Lower lobe of right lung (tissue), 2 donors: ENCODE results near the gene SNW1. TPM values are rescaled to one million over a fixed set of nuclear protein-coding genes. Genes with fewer than 3 reads are reported as not detected.
"Not testable (repeated sequence)": the region's sequence is repeated elsewhere in the genome, so short reads cannot be mapped to it uniquely, and the experiment has no call there.

Experiments used
- ATAC-seq, 2 donors: fragments of 200-7000 bp; cut with Tn5 transposase; one replicate each; pipeline ENCODE4 v1.9.1; 2020 to 2022; ENCODE audit warnings: mild to moderate bottlenecking in 2 of 2, moderate library complexity in 2 of 2
- DNase-seq: peaks from one replicate; pipeline ENCODE4 v3.0.0-alpha.2; 2020
- H3K27ac ChIP-seq: fragments of 200-600 bp; one replicate; pipeline ENCODE4 v1.8.0; 2022
- H3K27me3 ChIP-seq: fragments of 200-600 bp; one replicate; pipeline ENCODE4 v1.8.0; 2022; ENCODE audit warnings: low read depth
- H3K36me3 ChIP-seq: fragments of 200-600 bp; one replicate; pipeline ENCODE4 v1.8.0; 2022; ENCODE audit warnings: mild to moderate bottlenecking
- H3K4me1 ChIP-seq: fragments of 200-600 bp; one replicate; pipeline ENCODE4 v1.8.0; 2022
- H3K4me3 ChIP-seq: fragments of 200-600 bp; one replicate; pipeline ENCODE4 v1.8.0; 2022; ENCODE audit warnings: mild to moderate bottlenecking
- H3K9me3 ChIP-seq: fragments of 200-600 bp; one replicate; pipeline ENCODE4 v1.8.0; 2022
- intact Hi-C: fragments of 100-400 bp; cut with DNase I; formaldehyde crosslinking; loops from one replicate; pipeline ENCODE4 v1.11.0; 2022
- total RNA-seq: library from RNA; stranded (reverse); fragmentation: NEBNext Ultra II Directional; extraction: Animal tissue kit (Norgen Biotek cat#: 25700); gene quantifications from one replicate; pipeline ENCODE4 v1.2.1, GENCODE V29; 2021
- TF ChIP-seq, protein P1 (sequence below): fragments of 200-600 bp; IDR thresholded peaks from one replicate; pipeline ENCODE4 v1.8.0; 2022; ENCODE audit warnings: antibody characterized with exemption, mild to moderate bottlenecking
- donor health status: DM: no; HTN: yes; CAD: no; lungs with severe emphysema.

Gene SNW1
- total RNA-seq, 1 donor from 2014 or later, result 61.7 TPM

DNA sequence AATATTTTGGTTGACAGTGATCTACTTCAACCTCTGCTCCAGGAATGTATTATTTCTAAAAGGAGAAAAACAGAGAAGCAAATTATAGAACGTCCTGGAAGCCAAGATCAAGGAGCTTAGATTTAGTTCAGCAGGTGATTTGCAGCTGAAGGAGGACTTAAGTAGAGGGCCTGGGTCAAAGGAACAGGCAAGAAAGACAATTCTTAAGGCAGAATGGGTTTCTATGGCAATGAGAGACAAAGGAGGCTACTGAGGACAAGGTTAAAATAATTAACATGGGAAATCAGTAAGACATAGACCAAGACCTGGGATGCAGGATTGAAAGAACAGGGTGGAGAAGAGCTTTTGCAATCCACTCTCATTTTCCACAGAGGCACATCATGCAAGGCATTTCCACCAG, 2.4 kb upstream of the SNW1 start:
- Histone ChIP-seq H3K27me3 (no peaks in the 10 kb centered on the region), H3K4me3 (no peak overlapping the region), H3K36me3 (no peaks in the 10 kb centered on the region), H3K27ac (no peak overlapping the region), H3K4me1 (peaks cover 27% of the 10 kb centered on the region), H3K9me3 (no peaks in the 10 kb centered on the region)
- TF ChIP-seq, protein P1, sequence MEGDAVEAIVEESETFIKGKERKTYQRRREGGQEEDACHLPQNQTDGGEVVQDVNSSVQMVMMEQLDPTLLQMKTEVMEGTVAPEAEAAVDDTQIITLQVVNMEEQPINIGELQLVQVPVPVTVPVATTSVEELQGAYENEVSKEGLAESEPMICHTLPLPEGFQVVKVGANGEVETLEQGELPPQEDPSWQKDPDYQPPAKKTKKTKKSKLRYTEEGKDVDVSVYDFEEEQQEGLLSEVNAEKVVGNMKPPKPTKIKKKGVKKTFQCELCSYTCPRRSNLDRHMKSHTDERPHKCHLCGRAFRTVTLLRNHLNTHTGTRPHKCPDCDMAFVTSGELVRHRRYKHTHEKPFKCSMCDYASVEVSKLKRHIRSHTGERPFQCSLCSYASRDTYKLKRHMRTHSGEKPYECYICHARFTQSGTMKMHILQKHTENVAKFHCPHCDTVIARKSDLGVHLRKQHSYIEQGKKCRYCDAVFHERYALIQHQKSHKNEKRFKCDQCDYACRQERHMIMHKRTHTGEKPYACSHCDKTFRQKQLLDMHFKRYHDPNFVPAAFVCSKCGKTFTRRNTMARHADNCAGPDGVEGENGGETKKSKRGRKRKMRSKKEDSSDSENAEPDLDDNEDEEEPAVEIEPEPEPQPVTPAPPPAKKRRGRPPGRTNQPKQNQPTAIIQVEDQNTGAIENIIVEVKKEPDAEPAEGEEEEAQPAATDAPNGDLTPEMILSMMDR, result no peak
- ATAC-seq (no peak), DNase-seq (no peak)
- intact Hi-C loops, result no loop called here

- Histone ChIP-seq H3K36me3 (no peaks in the 10 kb centered on the region), H3K27me3 (no peaks in the 10 kb centered on the region), H3K4me1 (peaks cover 44% of the 10 kb centered on the region), H3K4me3 (peak overlapping the region; percentile 91), H3K27ac (peak overlapping the region; percentile 92), H3K9me3 (no peaks in the 10 kb centered on the region)
- TF ChIP-seq, protein P1, result peak; percentile 16
- DNase-seq (no peak), ATAC-seq (peak; percentile 37 to 53)
- intact Hi-C loops, result no loop called here
Measured at GRCh38 chr14:77761205-77761931, 412 bp upstream of the SNW1 start.

GRCh38 chr14:77752799-77753516, 8.0 kb downstream of the SNW1 start:
- H3K4me3 ChIP-seq, result no peak overlapping the region
- ATAC-seq, result no peak
- intact Hi-C loops, result no loop called here
- no peak for DNase-seq
- peaks cover 24% of the 10 kb centered on the region for H3K4me1 ChIP-seq
- no peaks in the 10 kb centered on the region for H3K27me3 ChIP-seq
- TF ChIP-seq, protein P1, result no peak
- peaks cover 73% of the 10 kb centered on the region for H3K36me3 ChIP-seq
- no peaks in the 10 kb centered on the region for H3K9me3 ChIP-seq
- H3K27ac ChIP-seq, result no peak overlapping the region

DNA sequence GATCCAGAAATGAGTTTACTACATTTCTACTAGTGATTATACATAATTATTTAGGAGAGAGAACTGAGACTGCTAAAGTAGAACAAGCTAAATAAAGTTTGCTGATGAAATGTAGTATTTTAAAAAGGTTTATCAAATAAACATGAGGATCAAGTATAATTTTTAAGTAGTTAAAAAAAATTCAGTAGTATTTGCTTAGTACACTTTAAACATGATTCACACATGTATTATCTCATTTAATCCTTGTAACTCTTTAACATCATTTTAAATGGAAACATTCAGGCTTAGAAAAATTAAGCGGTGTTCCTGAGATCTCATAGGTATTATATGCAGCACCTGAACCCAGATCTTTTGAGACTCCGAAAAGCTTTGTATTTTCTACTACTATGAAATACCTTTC, 8.7 kb downstream of the SNW1 start:
- Histone ChIP-seq H3K4me3 (no peak overlapping the region), H3K4me1 (peaks cover 17% of the 10 kb centered on the region), H3K36me3 (peaks cover 78% of the 10 kb centered on the region), H3K9me3 (no peaks in the 10 kb centered on the region), H3K27me3 (no peaks in the 10 kb centered on the region), H3K27ac (no peak overlapping the region)
- intact Hi-C loops, result no loop called here
- DNase-seq, result no peak
- TF ChIP-seq, protein P1, result no peak
- ATAC-seq, result no peak

DNA sequence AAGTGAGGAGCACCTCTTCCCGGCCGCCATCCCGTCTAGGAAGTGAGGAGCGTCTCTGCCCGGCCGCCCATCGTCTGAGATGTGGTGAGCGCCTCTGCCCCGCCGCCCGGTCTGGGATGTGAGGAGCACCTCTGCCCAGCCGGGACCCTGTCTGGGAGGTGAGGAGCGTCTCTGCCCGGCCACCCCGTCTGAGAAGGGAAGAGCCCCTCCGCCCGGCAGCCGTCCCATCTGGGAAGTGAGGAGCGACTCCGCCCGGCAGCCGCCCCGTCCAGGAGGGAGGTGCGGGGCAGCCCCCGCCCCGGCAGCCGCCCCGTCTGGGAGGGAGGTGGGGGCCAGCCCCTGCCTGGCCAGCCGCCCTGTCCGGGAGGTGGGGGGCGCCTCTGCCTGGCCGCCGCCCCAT, 13.5 kb downstream of the SNW1 start:
- H3K4me1 ChIP-seq, ATAC-seq, H3K9me3 ChIP-seq, H3K4me3 ChIP-seq, DNase-seq, H3K27ac ChIP-seq, intact Hi-C loops, H3K27me3 ChIP-seq: not testable (repeated sequence)
- H3K36me3 ChIP-seq, result peaks cover 89% of the 10 kb centered on the region
